GM21381 (cell line): Measurements from ENCODE around the gene CLEC19A.
A peak's percentile ranks its signal among the peaks of the same experiment; 100 is the strongest.

ENCODE experiments used
- ATAC-seq: cut with Tn5 transposase; IDR thresholded peaks from one replicate; pipeline ENCODE4 v1.9.1; 2021; ENCODE audit warnings: mild to moderate bottlenecking, moderate library complexity; ENCODE audit not compliant: unreplicated experiment

The CLEC19A gene

GRCh38 chr16:19284207-19284606, 1.3 kb upstream of the CLEC19A start:
- no peak for ATAC-seq

- no peak for ATAC-seq
Measured at GRCh38 chr16:19286827-19287226, 1.3 kb downstream of the CLEC19A start.

- no peak for ATAC-seq
Measured at GRCh38 chr16:19287241-19287640, 1.7 kb downstream of the CLEC19A start.

GRCh38 chr16:19288872-19289799, 3.6 kb downstream of the CLEC19A start:
- ATAC-seq: no peak

GRCh38 chr16:19289811-19290485, 4.4 kb downstream of the CLEC19A start:
- ATAC-seq: no peak

- no peak for ATAC-seq
Measured at GRCh38 chr16:19290860-19291259, 5.3 kb downstream of the CLEC19A start.

GRCh38 chr16:19291475-19291874, 5.9 kb downstream of the CLEC19A start:
- ATAC-seq: no peak

GRCh38 chr16:19292186-19292585, 6.7 kb downstream of the CLEC19A start:
- ATAC-seq: no peak

GRCh38 chr16:19294156-19294649, 8.7 kb downstream of the CLEC19A start:
- ATAC-seq: peak; percentile 85

GRCh38 chr16:19295393-19295792, 9.9 kb downstream of the CLEC19A start:
- no peak for ATAC-seq

- ATAC-seq: no peak
Measured at GRCh38 chr16:19297454-19297853, 11.9 kb downstream of the CLEC19A start.

GRCh38 chr16:19299565-19299964, 14.0 kb downstream of the CLEC19A start:
- no peak for ATAC-seq

- ATAC-seq: no peak
Measured at GRCh38 chr16:19301931-19302330, 16.4 kb downstream of the CLEC19A start.

- ATAC-seq: no peak
Measured at GRCh38 chr16:19304750-19305149, 19.2 kb downstream of the CLEC19A start.

GRCh38 chr16:19305443-19305842, 19.9 kb downstream of the CLEC19A start:
- ATAC-seq: no peak

GRCh38 chr16:19307587-19308241, 22.2 kb downstream of the CLEC19A start:
- ATAC-seq: no peak

GRCh38 chr16:19308392-19308791, 22.9 kb downstream of the CLEC19A start:
- no peak for ATAC-seq

- no peak for ATAC-seq
Measured at GRCh38 chr16:19309178-19309577, 23.6 kb downstream of the CLEC19A start.

- no peak for ATAC-seq
Measured at GRCh38 chr16:19314718-19315425, 29.3 kb downstream of the CLEC19A start.

GRCh38 chr16:19315889-19316433, 30.4 kb downstream of the CLEC19A start:
- no peak for ATAC-seq
